OCI-LY1 (cell line): Measurements from ENCODE around the gene MCHR1.

Experiments
- CTCF ChIP-seq: fragments of 200-600 bp; sonication (generic), shearing (Covaris generic); IDR thresholded peaks from 2 replicates; pipeline ENCODE4 v1.5.1; 2017; ENCODE audit warnings: mild to moderate bottlenecking, antibody characterized with exemption, low read length, moderate library complexity, mixed read lengths
- EZH2 ChIP-seq: fragments of 200-600 bp; sonication (generic), shearing (Covaris generic); IDR thresholded peaks from 2 replicates; pipeline ENCODE4 v1.8.0; 2017; ENCODE audit warnings: borderline replicate concordance, mixed run types, mild to moderate bottlenecking, antibody characterized with exemption, low read length, moderate library complexity, mixed read lengths

DNA sequence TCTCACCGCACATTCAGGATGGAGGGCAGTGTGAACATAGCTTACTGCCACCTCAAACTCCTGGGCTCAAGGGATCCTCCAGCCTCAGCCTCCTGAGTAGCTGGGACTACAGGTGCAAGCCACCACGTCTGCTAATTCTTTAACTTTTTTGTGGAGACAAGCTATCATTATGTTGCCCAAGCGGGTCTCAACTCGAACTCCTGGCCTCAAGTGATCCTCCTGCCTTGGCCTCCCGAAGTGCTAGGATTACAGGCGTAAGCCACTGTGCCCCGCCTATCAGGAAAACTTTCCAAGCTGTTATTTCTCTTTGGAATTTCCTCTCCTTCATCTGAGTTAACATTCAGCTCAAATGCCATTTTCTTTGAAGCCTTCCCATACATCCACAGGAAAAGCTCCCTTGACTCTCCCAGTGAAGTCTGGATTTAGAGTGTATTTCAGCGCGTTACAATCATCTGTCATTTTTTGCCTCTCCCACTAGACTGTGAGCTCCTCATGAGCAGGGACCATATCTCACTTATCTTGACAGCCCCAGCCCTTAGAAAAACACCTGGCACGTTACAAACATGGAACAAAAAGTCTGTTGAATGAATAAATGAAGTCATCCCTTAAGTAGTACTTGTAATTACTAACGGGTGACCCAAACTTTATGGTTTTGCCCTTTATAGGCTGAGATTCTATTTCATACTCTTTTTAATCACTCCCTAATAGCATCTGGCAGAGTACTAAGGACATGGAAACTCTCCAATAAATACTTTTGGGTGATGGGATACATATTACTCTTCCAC is 45.0 kb upstream of the MCHR1 start:
- TF ChIP-seq CTCF (no peak), EZH2 (no peak)
